ENCODE data around the gene ATP10B.

GRCh38 chr5:160701403-160701802 is 150.6 kb downstream of the ATP10B start:
- TF ChIP-seq CTCF (CRISPR knock-in tag; IDR thresholded peaks at IDR 0.05), result no peak
- TF ChIP-seq REL (CRISPR knock-in tag; conservative IDR thresholded peaks at IDR 0.05), result no peak
- no peak for TF ChIP-seq E2F5 (CRISPR knock-in tag; conservative IDR thresholded peaks at IDR 0.05)
